Right lobe of liver (tissue), 4 donors: ENCODE measurements around the gene TNKS1BP1.

Experiments
- CTCF ChIP-seq, 4 donors: fragments of 200-600 bp in 3 of 4; fragments of 450-650 bp in 1 of 4; IDR thresholded peaks; one replicate each; pipeline versions ENCODE4 v1.5.1 to v1.8.0; 2016 to 2022; ENCODE audit warnings: antibody characterized with exemption in 4 of 4, mild to moderate bottlenecking in 2 of 4
- POLR2A ChIP-seq: fragments of 450-650 bp; IDR thresholded peaks from one replicate; pipeline ENCODE4 v1.6.1; 2017; ENCODE audit warnings: antibody characterized with exemption, mild to moderate bottlenecking
- donor health status: DM: no; HTN: no; CAD: no.
- donor health status: DM: no; HTN: no; CAD: no.
- donor health status: DM: no; HTN: yes; CAD: no.

GRCh38 chr11:57368106-57368844 lies 43.5 kb upstream of the TNKS1BP1 start:
- TF ChIP-seq CTCF (IDR thresholded peaks at IDR 0.05) (no peak), POLR2A (no peak)
